SJCRH30 (cell line): Measurements from ENCODE around the gene ASB4. TPM values are rescaled to one million over a fixed set of nuclear protein-coding genes. Genes with fewer than 3 reads are reported as not detected.
A peak's percentile ranks its signal among the peaks of the same experiment; 100 is the strongest.

Experiments
- DNase-seq, 2 experiments: peaks; one replicate each; pipeline ENCODE4 v3.0.0-alpha.2; 2015 to 2020
- H3K27ac ChIP-seq: fragments of 250-450 bp; sonication (Bioruptor Pico); 2 replicates; pipeline ENCODE4 v1.5.1; 2020; ENCODE audit warnings: mild to moderate bottlenecking, moderate library complexity
- H3K27me3 ChIP-seq: fragments of 250-450 bp; sonication (Bioruptor Pico); 2 replicates; pipeline ENCODE4 v1.5.1; 2020; ENCODE audit warnings: mild to moderate bottlenecking, moderate library complexity
- H3K36me3 ChIP-seq: fragments of 250-450 bp; sonication (Bioruptor Pico); 2 replicates; pipeline ENCODE4 v1.5.1; 2020; ENCODE audit warnings: mild to moderate bottlenecking, moderate library complexity
- H3K4me1 ChIP-seq: fragments of 250-450 bp; sonication (Bioruptor Pico); 2 replicates; pipeline ENCODE4 v1.5.1; 2020; ENCODE audit warnings: mild to moderate bottlenecking, moderate library complexity
- H3K4me3 ChIP-seq: fragments of 250-450 bp; sonication (Bioruptor Pico); 2 replicates; pipeline ENCODE4 v1.5.1; 2020; ENCODE audit warnings: mild to moderate bottlenecking, moderate library complexity
- H3K9me3 ChIP-seq: fragments of 250-450 bp; sonication (Bioruptor Pico); replicated peaks from 2 replicates; pipeline ENCODE4 v1.5.1; 2020; ENCODE audit warnings: mild to moderate bottlenecking, moderate library complexity
- total RNA-seq: library from RNA; depleted of rRNA; stranded (reverse); fragments of >200 nt; shearing (Covaris generic); gene quantifications from 2 replicates; pipeline ENCODE4 v1.2.3, GENCODE V29; 2014

ASB4 gene
- total RNA-seq, 1 experiment from 2014 or later, result 0.08 TPM

DNA sequence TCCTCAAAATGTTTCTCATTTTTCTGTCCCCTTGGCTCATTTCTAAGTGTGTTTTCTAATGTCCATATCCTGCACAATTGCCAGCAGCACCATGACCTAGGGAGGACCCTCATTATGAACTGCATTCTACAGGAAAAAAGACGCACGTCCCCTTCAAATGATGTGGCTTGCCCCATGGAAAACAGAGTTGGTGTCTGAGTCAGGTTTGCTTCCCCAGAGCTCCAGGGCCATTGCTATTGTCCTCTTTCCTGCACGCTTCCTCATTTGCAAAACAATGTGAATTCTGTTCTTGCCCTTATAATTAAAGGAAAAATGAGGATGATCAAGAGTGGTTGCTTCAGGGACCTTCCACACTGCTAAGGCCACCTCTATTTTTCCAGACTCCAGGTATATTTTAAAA is 14.7 kb upstream of the ASB4 start:
- no peaks in the 10 kb centered on the region for H3K9me3 ChIP-seq
- H3K27ac ChIP-seq, result peak overlapping the region; percentile 52
- H3K4me3 ChIP-seq, result no peak overlapping the region
- H3K4me1 ChIP-seq, result peaks cover 61% of the 10 kb centered on the region
- no peaks in the 10 kb centered on the region for H3K27me3 ChIP-seq
- no peaks in the 10 kb centered on the region for H3K36me3 ChIP-seq
- no peak for DNase-seq

DNA sequence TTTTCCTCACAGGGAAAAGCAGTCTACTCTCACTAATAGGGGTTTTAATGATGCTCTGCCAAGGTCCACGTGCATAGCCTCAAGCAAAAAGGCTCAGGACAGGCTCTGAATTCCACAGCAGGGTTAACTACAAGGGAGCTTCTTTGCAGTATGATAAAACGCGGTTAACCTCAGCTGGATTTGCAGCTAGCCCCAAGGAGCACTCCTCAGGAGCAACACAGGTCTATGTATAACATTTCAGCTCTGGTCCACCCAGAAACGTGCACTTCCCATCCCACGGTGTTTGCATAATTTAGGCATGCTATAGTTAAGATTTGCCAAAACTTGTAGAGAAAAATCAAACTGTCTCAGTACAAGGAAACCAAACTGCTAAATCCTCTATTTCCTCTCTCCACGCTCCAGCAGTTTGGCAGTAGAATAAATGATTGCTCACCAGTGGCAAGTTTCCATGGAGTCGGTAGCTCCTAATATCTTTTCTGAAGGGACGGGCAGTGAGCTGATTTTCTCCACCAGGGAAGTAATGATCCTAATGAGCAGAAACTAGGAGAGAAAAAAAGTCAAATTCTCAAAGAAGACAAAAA is 13.1 kb upstream of the ASB4 start:
- Histone ChIP-seq H3K27ac (peak overlapping the region; percentile 92), H3K9me3 (no peaks in the 10 kb centered on the region), H3K36me3 (no peaks in the 10 kb centered on the region), H3K27me3 (no peaks in the 10 kb centered on the region), H3K4me3 (peak overlapping the region; percentile 44), H3K4me1 (peaks cover 67% of the 10 kb centered on the region)
- DNase-seq, result peak; percentile 86 to 95

DNA sequence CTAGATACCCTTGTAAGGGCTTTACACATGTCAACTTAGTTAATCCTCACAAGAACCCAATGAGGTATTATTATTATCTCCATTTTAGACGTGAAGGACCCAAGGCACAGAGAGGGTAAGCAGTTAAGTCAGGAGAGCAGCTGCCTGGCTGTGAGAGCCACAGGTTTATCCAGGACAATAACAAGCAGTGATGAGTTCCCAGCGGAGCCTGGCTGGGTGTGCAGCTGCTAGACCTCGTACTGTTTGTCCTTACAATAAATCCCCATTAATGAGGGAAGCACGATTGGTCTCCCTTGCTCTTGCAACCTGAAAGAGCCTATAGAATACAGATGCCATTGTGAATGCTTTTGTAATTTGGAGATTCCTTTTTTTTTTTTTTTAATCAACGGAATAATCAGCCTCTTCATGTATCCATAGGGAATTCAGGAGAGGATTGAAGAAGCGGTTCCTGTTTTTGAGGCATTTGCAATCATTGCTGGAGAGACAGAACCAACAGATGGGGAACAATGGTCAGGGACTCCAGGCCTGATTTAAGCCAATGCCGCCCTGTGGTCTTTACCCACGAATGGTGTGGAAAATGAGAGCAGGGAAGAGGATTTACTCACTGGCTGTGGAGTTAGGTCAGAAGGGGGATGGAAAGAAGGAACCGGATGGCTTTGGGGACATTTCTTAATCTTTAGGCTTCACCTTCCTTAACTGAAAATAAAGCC is 12.3 kb upstream of the ASB4 start:
- no peaks in the 10 kb centered on the region for H3K27me3 ChIP-seq
- peak overlapping the region; percentile 44 for H3K4me3 ChIP-seq
- H3K27ac ChIP-seq, result peak overlapping the region; percentile 92
- H3K36me3 ChIP-seq, result no peaks in the 10 kb centered on the region
- no peaks in the 10 kb centered on the region for H3K9me3 ChIP-seq
- DNase-seq, result peak; percentile 96 to 99
- peaks cover 71% of the 10 kb centered on the region for H3K4me1 ChIP-seq

DNA sequence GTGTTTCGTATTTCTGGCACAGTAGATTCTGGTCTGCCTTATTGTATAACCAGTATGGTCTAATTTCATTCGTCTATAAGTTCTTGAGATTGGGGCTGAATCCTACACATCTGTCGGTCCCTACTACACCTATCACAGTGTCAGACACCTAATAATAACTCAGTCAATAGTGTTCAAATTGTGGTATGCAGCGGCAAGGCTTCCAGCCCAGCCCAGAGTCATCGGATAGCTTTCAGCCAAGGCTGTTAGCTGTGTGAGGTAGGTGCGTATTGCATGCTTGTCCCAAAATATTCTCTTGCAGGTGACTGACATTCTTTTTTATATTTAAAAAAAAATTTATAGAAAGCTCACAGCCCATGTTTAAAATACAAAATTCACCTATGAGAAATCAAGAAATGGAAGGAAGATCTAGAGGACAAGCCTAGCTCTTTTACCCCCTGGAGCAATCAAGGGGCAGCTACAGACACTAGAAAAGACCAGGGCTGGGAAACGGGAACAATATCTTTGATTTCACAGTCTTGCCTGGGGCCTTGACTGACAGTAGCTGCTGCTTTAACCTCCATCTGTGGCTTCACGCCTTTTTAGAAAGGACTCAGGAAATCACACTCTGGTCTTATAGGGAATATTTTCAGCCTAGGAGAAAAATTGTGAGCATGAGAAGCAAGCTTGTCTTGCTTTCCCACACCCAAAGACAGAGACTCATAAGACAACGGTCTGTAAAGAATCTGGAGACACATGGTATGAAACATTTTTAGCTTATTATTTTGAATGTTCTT is 9.5 kb upstream of the ASB4 start:
- no peaks in the 10 kb centered on the region for H3K27me3 ChIP-seq
- H3K36me3 ChIP-seq, result no peaks in the 10 kb centered on the region
- peaks cover 50% of the 10 kb centered on the region for H3K4me1 ChIP-seq
- no peaks in the 10 kb centered on the region for H3K9me3 ChIP-seq
- H3K27ac ChIP-seq, result peak overlapping the region; percentile 99
- peak; percentile 94 to 99 for DNase-seq
- H3K4me3 ChIP-seq, result peak overlapping the region; percentile 27

DNA sequence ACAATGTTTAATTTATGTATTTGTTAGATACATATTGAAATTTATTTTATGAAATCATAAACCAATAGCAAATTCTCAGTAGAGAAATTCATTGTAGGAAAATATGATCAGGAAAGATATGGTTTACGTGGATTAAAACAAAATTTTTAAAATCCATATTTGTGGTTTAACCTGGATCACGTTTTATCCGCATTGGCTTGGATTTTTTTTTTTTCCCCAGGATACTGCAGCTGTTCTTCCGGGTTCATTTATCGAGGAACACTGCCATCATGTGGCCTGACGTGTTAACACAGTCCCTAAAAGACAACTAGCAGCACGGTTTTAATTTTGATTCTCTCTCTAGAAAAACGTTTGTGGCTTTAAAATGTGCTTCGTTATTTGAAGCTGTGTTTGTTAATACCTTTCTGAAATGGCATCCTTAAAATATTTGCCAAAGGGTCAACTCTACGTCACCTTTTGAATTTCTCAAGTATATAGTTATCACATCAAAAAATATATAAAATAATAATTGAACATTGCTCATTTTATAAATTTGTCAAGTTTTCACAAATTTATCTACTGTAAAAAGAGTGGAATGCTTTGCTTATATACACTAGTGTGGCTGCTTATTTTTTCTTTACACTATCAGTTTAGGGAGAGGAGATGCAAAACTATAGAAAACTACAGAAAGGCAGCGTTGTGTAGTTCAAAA is 8.7 kb upstream of the ASB4 start:
- Histone ChIP-seq H3K27me3 (no peaks in the 10 kb centered on the region), H3K4me1 (peaks cover 48% of the 10 kb centered on the region), H3K4me3 (peak overlapping the region; percentile 27), H3K27ac (peak overlapping the region; percentile 99), H3K9me3 (no peaks in the 10 kb centered on the region), H3K36me3 (no peaks in the 10 kb centered on the region)
- peak; percentile 78 to 96 for DNase-seq

DNA sequence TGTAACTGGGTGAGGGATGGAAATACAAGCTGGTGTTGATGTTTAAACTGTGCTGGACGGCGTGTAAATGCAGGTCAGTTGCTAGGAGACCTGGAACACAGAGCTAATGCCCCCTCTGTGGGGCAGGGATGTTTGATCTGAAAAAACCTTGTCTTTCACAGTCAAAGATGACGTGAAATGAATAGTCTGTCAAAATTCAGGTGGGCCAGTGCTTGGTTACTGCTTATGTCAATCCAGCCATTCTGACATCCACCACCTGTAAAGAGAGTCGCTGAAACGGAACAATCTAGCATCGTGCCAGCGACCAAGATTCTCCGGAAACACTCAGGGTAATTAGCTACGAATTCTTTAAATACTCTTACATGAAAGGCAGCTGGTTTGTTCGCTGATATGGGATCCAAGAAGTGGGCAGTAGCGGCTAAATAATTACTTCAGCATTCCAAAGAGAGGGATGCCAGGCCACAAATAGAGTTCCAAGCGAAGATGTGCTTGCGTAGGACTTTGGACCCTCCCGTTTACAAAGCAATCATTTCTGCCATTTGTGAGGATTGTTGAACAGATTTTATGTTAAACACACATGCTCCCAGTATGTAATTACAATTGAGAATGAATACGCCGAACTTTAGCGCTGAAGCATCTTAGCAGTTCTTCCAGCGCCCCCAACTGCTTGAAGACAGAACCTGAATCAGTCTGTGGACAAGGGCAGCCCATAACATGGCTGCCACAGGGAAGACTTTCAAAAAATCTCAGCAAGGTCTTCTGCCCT is 7.3 kb upstream of the ASB4 start:
- Histone ChIP-seq H3K4me1 (peaks cover 39% of the 10 kb centered on the region), H3K9me3 (no peaks in the 10 kb centered on the region), H3K4me3 (peak overlapping the region; percentile 51), H3K27me3 (no peaks in the 10 kb centered on the region), H3K36me3 (no peaks in the 10 kb centered on the region), H3K27ac (peak overlapping the region; percentile 99)
- peak; percentile 73 to 85 for DNase-seq

DNA sequence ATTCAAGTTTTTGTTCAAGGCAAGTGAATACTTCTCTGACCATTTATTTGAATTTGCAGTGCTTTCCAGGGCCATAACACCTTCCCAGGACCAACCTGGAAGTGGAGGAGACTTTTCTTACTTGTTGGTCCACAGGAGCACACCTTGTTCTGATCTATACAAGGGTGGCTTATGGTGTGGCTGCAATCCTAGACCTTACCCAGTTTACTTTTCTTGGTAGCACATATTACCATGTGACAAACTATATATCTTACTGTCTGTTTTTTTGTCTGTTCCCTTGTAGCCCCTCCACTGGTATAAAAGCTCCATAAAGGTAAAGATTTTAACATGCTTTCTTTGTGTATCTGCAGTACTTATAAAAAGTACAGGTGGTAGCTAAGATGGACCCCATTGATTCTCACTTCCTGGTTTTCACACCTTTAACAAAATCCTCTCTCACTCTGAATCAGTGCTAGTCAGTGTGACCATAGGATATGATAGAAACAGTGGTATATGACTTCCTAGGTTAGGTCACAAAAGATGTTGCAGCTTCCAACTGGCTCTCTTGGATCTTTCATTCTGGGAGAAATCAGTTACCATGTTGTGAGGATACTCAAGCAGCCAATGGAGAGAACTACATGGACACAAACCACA is 5.6 kb upstream of the ASB4 start:
- no peaks in the 10 kb centered on the region for H3K27me3 ChIP-seq
- no peaks in the 10 kb centered on the region for H3K36me3 ChIP-seq
- no peak overlapping the region for H3K27ac ChIP-seq
- H3K9me3 ChIP-seq, result no peaks in the 10 kb centered on the region
- no peak overlapping the region for H3K4me3 ChIP-seq
- H3K4me1 ChIP-seq, result peaks cover 23% of the 10 kb centered on the region
- DNase-seq, result no peak

DNA sequence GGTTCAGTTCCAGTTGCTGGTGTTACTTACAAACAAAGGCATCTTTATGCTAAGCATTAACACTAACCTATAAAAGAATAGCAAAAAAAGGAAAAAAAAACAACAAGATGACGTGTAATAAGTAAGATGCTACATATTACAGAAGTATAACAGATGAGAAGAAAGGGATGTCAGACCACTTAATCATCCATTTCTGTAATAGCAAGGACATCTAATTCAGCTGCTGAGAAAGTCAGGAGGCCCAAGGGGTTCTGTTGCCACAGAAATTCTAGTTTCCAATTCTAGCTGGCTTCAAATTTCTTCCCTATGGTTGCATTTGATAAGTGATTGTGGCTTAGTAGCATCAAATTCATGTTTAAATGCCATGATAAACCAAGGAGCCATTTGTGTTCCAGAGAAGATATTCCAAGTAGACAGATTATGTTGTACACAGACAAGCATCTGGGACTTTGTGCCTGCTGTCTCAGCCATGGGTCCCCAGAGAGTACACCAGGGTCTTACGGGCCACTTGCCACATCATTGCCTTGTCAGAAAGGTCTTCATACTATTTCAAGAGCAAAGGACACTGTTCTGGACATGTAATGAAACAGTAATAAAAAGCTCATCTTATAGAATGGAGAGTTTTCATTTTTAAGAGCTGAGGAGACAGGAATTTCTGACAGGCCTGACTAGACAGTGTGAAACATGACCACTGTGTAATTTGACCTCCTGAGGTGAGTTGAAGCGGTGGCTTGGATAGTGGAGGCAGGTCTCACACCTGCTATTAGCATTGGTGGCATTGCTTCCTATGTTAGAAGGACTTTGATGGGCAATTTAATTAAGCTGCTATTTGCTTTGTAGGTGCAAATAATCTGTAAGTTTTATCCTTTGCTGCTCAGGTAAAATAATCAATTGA is 4.2 kb upstream of the ASB4 start:
- Histone ChIP-seq H3K4me3 (no peak overlapping the region), H3K27me3 (no peaks in the 10 kb centered on the region), H3K27ac (no peak overlapping the region), H3K9me3 (no peaks in the 10 kb centered on the region), H3K4me1 (peaks cover 14% of the 10 kb centered on the region), H3K36me3 (no peaks in the 10 kb centered on the region)
- DNase-seq, result no peak

DNA sequence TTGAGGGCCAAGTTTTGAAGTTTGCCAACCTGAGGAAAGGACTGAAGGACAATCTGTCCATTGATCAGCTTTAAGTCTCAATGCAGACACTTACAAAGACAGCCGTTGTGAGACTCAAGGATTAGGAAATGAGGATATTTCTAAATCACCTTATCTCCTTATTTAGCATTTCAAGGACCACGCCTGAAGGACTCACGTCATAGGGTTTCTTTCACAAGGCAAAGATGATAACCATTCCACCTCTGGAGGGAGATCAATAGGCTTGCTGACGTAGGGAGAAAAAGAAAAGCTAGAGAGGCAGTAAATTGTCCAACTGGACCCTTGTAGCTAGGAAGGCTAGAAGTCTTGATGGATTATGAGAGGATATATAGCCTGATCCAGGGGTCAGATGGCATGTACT is 3.3 kb upstream of the ASB4 start:
- Histone ChIP-seq H3K4me3 (no peak overlapping the region), H3K27ac (no peak overlapping the region), H3K4me1 (peaks cover 11% of the 10 kb centered on the region), H3K36me3 (no peaks in the 10 kb centered on the region), H3K27me3 (no peaks in the 10 kb centered on the region), H3K9me3 (no peaks in the 10 kb centered on the region)
- no peak for DNase-seq

DNA sequence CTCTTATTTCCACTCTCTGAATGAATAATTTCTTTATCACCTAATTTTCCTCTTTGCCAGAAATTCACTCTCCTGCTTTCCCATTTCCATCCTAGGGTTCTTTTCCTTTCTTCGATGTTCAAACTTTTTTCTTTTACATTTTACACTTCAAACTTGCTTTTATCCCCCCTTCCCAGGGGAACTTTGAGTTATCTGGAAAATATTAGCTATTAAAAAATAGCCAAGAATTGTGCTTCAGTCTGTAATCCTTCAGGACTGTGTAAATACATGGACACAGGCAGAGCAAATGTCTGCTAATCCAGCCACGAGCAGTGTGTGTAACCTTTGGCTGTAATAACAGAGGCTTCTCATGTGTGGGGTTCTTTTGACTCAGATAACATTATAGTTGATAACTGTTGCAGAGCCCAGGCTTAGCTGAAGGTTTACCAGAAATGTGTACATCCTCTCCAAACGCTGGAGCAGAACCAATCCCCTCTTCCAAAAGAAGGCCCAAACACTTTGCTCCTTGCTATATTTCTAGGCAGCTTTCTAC is 4.6 kb downstream of the ASB4 start:
- no peak overlapping the region for H3K27ac ChIP-seq

DNA sequence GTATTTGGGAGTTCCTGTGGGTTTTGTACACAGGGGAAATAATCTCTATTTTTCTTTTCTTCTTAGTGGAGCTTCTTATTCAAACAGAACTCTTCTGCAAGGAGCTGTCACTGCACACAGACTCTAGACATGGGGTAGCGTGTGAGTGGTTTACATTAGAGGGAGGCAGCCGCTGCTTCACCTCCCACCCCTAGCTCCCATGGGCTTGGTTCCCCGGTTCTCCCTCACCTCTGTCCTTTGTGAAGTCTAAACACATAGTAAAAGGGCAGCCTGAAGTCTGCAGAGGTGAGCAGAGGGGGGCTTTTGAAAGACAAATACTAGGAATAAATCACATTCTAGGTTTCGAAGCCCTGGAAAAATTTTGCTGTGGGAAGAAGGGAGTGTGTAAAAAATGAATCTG is 5.5 kb downstream of the ASB4 start:
- H3K27me3 ChIP-seq, result no peaks in the 10 kb centered on the region
- H3K9me3 ChIP-seq, result no peaks in the 10 kb centered on the region
- no peak overlapping the region for H3K27ac ChIP-seq
- no peak for DNase-seq
- H3K36me3 ChIP-seq, result no peaks in the 10 kb centered on the region
- no peak overlapping the region for H3K4me3 ChIP-seq
- peaks cover 24% of the 10 kb centered on the region for H3K4me1 ChIP-seq

More for the DNA sequence above, 4.6 kb downstream of the ASB4 start:
- peak in 1 of 2 experiments; percentile 61 for DNase-seq
- Histone ChIP-seq H3K4me1 (peaks cover 24% of the 10 kb centered on the region), H3K4me3 (no peak overlapping the region), H3K9me3 (no peaks in the 10 kb centered on the region), H3K27me3 (no peaks in the 10 kb centered on the region), H3K36me3 (no peaks in the 10 kb centered on the region)

DNA sequence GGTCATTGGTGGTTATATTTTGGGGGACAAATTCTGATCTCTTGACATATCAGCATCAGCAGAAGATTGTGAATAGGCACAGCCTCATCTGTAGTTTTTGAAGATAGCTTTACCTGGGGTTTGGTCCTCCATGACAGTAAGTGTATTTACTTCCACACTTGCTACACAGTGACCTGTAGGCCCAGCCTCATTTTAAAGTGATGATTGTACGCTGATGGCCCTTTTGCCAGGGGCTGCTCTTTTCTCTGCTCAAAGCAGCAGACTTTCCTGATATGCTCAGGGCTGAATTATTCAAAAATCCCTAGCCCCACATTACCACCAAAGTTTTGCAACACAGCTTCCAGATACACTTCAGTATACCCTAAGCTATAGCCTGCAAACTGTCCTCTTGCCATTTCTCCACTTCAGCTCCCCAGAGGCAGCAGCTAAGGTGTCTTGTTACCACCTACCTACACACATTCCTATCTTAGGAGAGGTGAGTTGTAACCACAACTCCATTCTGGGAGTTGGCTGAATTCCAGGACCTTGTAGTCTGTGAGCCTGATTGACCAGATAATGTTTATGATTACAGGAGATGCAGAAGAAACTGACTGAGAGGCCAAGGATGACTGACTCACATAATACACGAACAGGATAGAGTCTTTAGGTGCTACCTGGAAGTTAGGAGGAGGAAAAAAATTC is 6.0 kb downstream of the ASB4 start:
- no peaks in the 10 kb centered on the region for H3K9me3 ChIP-seq
- no peaks in the 10 kb centered on the region for H3K36me3 ChIP-seq
- no peaks in the 10 kb centered on the region for H3K27me3 ChIP-seq
- no peak overlapping the region for H3K27ac ChIP-seq
- no peak for DNase-seq
- H3K4me3 ChIP-seq, result no peak overlapping the region
- H3K4me1 ChIP-seq, result peaks cover 24% of the 10 kb centered on the region
